Testis (tissue), 2 donors: ENCODE results near the gene PDZK1IP1.

Experiments used
- POLR2A ChIP-seq: fragments of 450-650 bp; IDR thresholded peaks from one replicate; pipeline ENCODE4 v1.6.1; 2017; ENCODE audit warnings: antibody characterized with exemption, mild to moderate bottlenecking, moderate library complexity
- TF ChIP-seq, protein P1 (sequence below), 3 experiments: fragments of 450-650 bp in 2 of 3; fragments of 200-600 bp in 1 of 3; sonication (generic) in 1 of 3; IDR thresholded peaks; one replicate each; pipeline ENCODE4 v1.5.1; 2016 to 2019; ENCODE audit warnings: antibody characterized with exemption in 3 of 3, mild to moderate bottlenecking in 2 of 3, moderate library complexity in 1 of 3

DNA sequence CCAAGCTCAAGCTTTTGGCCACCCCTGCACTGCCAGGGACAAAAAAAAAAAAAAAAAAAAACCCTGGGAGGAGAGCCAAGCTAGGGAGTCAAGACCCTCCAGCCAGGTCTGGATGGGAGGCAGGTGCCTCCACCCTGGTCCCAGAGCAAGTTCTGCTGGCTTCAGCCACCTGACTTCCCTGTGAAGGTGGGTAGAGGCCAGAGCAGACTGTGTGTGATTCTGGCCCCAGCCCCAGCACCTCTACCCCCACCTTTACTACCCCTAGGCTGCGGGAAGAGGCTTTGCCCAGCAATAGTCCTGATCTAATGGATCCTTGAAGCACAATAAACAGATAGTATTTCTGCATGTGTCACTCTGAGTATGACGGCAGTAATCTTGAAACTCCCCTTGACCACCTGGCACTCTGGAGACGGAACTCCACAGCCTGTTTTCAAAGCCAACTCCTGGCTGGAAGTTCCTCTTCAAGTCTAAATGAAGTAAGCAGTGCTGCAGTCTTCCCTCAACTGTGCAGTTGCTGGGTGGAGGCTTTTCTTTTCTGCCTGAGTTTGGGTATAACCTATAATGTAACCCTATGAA is 9.8 kb downstream of the PDZK1IP1 start:
- TF ChIP-seq, protein P1, sequence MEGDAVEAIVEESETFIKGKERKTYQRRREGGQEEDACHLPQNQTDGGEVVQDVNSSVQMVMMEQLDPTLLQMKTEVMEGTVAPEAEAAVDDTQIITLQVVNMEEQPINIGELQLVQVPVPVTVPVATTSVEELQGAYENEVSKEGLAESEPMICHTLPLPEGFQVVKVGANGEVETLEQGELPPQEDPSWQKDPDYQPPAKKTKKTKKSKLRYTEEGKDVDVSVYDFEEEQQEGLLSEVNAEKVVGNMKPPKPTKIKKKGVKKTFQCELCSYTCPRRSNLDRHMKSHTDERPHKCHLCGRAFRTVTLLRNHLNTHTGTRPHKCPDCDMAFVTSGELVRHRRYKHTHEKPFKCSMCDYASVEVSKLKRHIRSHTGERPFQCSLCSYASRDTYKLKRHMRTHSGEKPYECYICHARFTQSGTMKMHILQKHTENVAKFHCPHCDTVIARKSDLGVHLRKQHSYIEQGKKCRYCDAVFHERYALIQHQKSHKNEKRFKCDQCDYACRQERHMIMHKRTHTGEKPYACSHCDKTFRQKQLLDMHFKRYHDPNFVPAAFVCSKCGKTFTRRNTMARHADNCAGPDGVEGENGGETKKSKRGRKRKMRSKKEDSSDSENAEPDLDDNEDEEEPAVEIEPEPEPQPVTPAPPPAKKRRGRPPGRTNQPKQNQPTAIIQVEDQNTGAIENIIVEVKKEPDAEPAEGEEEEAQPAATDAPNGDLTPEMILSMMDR (IDR thresholded peaks at IDR 0.05) = no peak
- TF ChIP-seq POLR2A = no peak
